Neural progenitor cell (in vitro differentiated cells): Measurements from ENCODE around the gene ST13.

Experiments
- CTCF ChIP-seq: fragments of 200-600 bp; sonication (generic); IDR thresholded peaks from 2 replicates; pipeline ENCODE4 v1.5.1; 2017; ENCODE audit warnings: antibody characterized with exemption, mild to moderate bottlenecking
- EZH2 ChIP-seq: fragments of 200-600 bp; sonication (generic); IDR thresholded peaks from 2 replicates; pipeline ENCODE4 v1.6.1; 2017; ENCODE audit warnings: antibody characterized with exemption, mild to moderate bottlenecking, moderate library complexity
- EZH2phosphoT487 ChIP-seq: fragments of 200-600 bp; sonication (generic); IDR thresholded peaks from 2 replicates; pipeline ENCODE4 v1.6.1; 2017; ENCODE audit warnings: antibody characterized with exemption

DNA sequence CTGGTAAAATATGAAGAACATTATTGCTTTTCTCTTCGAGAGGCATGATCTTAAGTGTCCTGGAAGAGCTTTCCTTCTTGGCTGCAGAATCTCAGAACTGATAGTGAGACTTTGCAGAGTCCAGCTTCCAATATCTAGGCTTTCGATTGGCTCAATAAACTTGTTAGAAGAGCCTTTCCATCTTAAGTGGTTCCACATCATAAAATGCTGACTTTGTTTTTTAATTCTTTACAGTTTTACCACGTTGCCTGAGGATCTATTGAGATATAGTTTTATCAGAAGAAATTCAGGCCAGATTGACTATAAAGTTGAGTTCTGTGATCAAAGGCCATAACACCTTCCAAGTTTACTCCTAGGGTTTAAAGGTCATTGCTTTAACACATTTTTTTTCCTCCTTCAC is 21.0 kb upstream of the ST13 start:
- TF ChIP-seq EZH2 (no peak), CTCF (no peak), EZH2phosphoT487 (no peak)
